HepG2 (cell line): ENCODE data around the gene CAPN11. TPM values are rescaled to one million over a fixed set of nuclear protein-coding genes. Genes with fewer than 3 reads are reported as not detected.
A peak's percentile ranks its signal among the peaks of the same experiment; 100 is the strongest.

ENCODE experiments used
- ELF1 ChIP-seq: sonication (generic); formaldehyde crosslinking; IDR thresholded peaks from 2 replicates; pipeline ENCODE4 v1.4.0; 2020; ENCODE audit warnings: missing genetic modification reagents
- GMEB1 ChIP-seq: sonication (generic); formaldehyde crosslinking; IDR thresholded peaks from 2 replicates; pipeline ENCODE4 v1.5.1; 2020; ENCODE audit warnings: missing genetic modification reagents, mild to moderate bottlenecking, borderline replicate concordance
- GTF2F1 ChIP-seq: fragments of 150-350 bp; IDR thresholded peaks from 2 replicates; pipeline ENCODE4 v1.6.1; 2014; ENCODE audit warnings: low read length
- HNF1A ChIP-seq, 2 experiments: sonication (generic) in 1 of 2; formaldehyde crosslinking in 1 of 2; IDR thresholded peaks; 2 replicates each; pipeline versions ENCODE4 v1.4.0 to v1.6.1; 2016 to 2020; ENCODE audit warnings: borderline replicate concordance in 1 of 2, low read depth in 1 of 2, mild to moderate bottlenecking in 1 of 2, missing genetic modification reagents in 1 of 2
- HOXA9 ChIP-seq: sonication (generic); formaldehyde crosslinking; IDR thresholded peaks from 2 replicates; pipeline ENCODE4 v1.8.1; 2022; ENCODE audit warnings: missing genetic modification reagents, mild to moderate bottlenecking, moderate library complexity, borderline replicate concordance
- IKZF5 ChIP-seq: IDR thresholded peaks from 2 replicates; pipeline ENCODE4 v1.6.1; 2018; ENCODE audit warnings: missing genetic modification reagents, mild to moderate bottlenecking, missing compliant biosample characterization
- JUND ChIP-seq: sonication (generic); formaldehyde crosslinking; IDR thresholded peaks from 2 replicates; pipeline ENCODE4 v1.8.0; 2022; ENCODE audit warnings: mild to moderate bottlenecking, missing genetic modification reagents
- KMT2B ChIP-seq: IDR thresholded peaks from 2 replicates; pipeline ENCODE4 v1.6.1; 2016; ENCODE audit warnings: missing genetic modification reagents, missing compliant biosample characterization
- MEF2D ChIP-seq: sonication (generic); formaldehyde crosslinking; IDR thresholded peaks from 2 replicates; pipeline ENCODE4 v1.5.1; 2020; ENCODE audit warnings: mild to moderate bottlenecking, missing genetic modification reagents
- NFE2L2 ChIP-seq: fragments of 150-350 bp; IDR thresholded peaks from 2 replicates; pipeline ENCODE4 v1.6.1; 2014; ENCODE audit warnings: low read length
- NONO ChIP-seq, 2 experiments: fragments of 450-650 bp in 1 of 2; sonication (generic) in 1 of 2; formaldehyde crosslinking in 1 of 2; IDR thresholded peaks in 1 of 2; conservative IDR thresholded peaks in 1 of 2; 2 replicates each; pipeline versions ENCODE4 v1.6.1 to v1.8.0; 2017 to 2022; ENCODE audit warnings: mild to moderate bottlenecking in 1 of 2, missing genetic modification reagents in 1 of 2, moderate library complexity in 1 of 2
- RBM39 ChIP-seq: fragments of 200-400 bp; formaldehyde crosslinking; IDR thresholded peaks from one replicate; pipeline ENCODE4 v1.6.1; 2018; ENCODE audit warnings: antibody characterized with exemption, mild to moderate bottlenecking, low read depth, low read length; ENCODE audit not compliant: poor library complexity, severe bottlenecking
- SRSF9 ChIP-seq: fragments of 200-400 bp; formaldehyde crosslinking; IDR thresholded peaks from 2 replicates; pipeline ENCODE4 v1.6.1; 2018; ENCODE audit warnings: borderline replicate concordance, mild to moderate bottlenecking, low read depth, low read length; ENCODE audit not compliant: insufficient read depth, poor library complexity, severe bottlenecking
- THYN1 ChIP-seq: sonication (generic); formaldehyde crosslinking; IDR thresholded peaks from 2 replicates; pipeline ENCODE4 v1.8.1; 2023; ENCODE audit warnings: low read depth, mild to moderate bottlenecking, moderate library complexity, missing genetic modification reagents, borderline replicate concordance
- ZFP36 ChIP-seq: fragments of 150-350 bp; IDR thresholded peaks from 2 replicates; pipeline ENCODE4 v1.6.1; 2018; ENCODE audit warnings: borderline replicate concordance, low read length, low read depth; ENCODE audit not compliant: partially characterized antibody
- ZNF18 ChIP-seq: sonication (generic); formaldehyde crosslinking; IDR thresholded peaks from 2 replicates; pipeline ENCODE4 v1.8.0; 2022; ENCODE audit warnings: mild to moderate bottlenecking, missing genetic modification reagents; ENCODE audit not compliant: insufficient replicate concordance
- ZNF737 ChIP-seq: sonication (generic); formaldehyde crosslinking; IDR thresholded peaks from 2 replicates; pipeline ENCODE4 v1.5.0; 2020; ENCODE audit warnings: missing genetic modification reagents, mild to moderate bottlenecking, borderline replicate concordance
- ZNF781 ChIP-seq: sonication (generic); formaldehyde crosslinking; IDR thresholded peaks from 2 replicates; pipeline ENCODE4 v1.5.1; 2020; ENCODE audit warnings: borderline replicate concordance, mild to moderate bottlenecking, missing genetic modification reagents; ENCODE audit errors: not compliant biosample characterization
- ZNF816 ChIP-seq: sonication (generic); formaldehyde crosslinking; IDR thresholded peaks from 2 replicates; pipeline ENCODE4 v1.8.0; 2022; ENCODE audit warnings: missing genetic modification reagents, mild to moderate bottlenecking, borderline replicate concordance
- polyA plus RNA-seq, 8 experiments: library from polyadenylated mRNA; depleted of rRNA in 3 of 8; stranded (reverse) in 7 of 8; unstranded in 1 of 8; fragments of >200 nt; fragmentation: Illumina TruSeq in 4 of 8; extraction: Trizol in 4 of 8; gene quantifications; 2 replicates each; pipeline versions ENCODE4 v1.2.1 to v1.2.3, GENCODE V29; 2011 to 2016; ENCODE audit warnings: low read depth in 4 of 8, missing spikeins in 1 of 8, mixed read lengths in 1 of 8; ENCODE audit not compliant: insufficient read depth in 1 of 8
- total RNA-seq, 5 experiments: library from RNA; depleted of rRNA; stranded (reverse); fragments of >200 nt; fragmentation: Illumina TruSeq; extraction: Trizol; gene quantifications; 2 replicates each; pipeline ENCODE4 v1.2.3, GENCODE V29; 2016; ENCODE audit warnings: low read depth in 1 of 5

CAPN11 gene
- total and polyA plus RNA-seq, 2 of the 13 experiments (the other 11 are each of a cell fraction or from before 2014, with no cell fraction given): 0.07 to 0.11 TPM

DNA sequence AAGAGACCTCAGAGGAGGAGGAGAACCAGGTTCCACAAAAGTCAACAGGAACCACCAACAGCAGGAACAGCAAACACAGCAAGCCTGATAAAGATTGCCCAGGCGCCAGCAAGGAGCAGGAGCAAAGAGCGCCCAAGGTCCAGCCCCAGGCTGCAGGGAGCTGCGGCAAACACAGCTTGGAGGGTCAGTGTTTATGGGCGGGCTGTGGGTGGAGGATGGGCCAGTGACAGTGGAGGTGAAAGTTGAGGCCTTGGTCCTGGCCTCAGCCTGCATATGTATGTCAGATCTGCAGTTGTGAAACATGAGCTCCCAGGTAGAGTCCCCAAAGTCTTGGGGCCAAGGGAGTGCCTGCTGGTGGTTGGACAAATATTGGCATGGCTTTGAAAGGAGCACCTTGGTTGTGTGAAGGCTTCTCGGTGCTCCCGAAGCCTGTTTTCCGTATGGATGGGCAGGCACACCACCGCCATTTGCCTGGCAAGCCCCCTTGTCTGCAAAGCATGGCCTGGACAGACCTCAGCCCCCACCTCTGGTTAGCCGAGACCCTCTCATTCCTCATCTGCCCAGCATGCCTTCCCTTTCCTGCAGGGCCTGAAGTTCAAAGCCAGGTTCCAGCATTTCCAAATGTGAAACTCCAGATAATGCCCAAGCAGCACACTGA is 2.0 kb upstream of the CAPN11 start (continued):
- TF ChIP-seq SRSF9 (no peak), NONO (IDR thresholded peaks at IDR 0.05) (no peak), NONO (CRISPR knock-in tag; conservative IDR thresholded peaks at IDR 0.05) (peak; percentile 96), JUND (CRISPR knock-in tag) (no peak; the same call in 1 of the 2 replicates), ZNF18 (CRISPR knock-in tag) (peak; percentile 43), ELF1 (CRISPR knock-in tag) (peak; percentile 47; the same call in 1 of the 2 replicates), THYN1 (CRISPR knock-in tag) (no peak), GTF2F1 (no peak), ZNF737 (CRISPR knock-in tag) (no peak), NFE2L2 (no peak; the same call in 1 of the 2 replicates), MEF2D (CRISPR knock-in tag) (peak; percentile 89), HNF1A (IDR thresholded peaks at IDR 0.05; ENCODE audit: low read depth) (no peak), HNF1A (CRISPR knock-in tag; IDR thresholded peaks at IDR 0.05; ENCODE audit: borderline replicate concordance) (peak; percentile 82; the same call in 1 of the 2 replicates), HOXA9 (no peak), GMEB1 (CRISPR knock-in tag) (peak; percentile 71; the same call in 1 of the 2 replicates), ZFP36 (no peak), ZNF781 (no peak), KMT2B (CRISPR knock-in tag) (no peak; the same call in 1 of the 2 replicates), ZNF816 (CRISPR knock-in tag) (no peak), IKZF5 (CRISPR knock-in tag) (peak; percentile 92), RBM39 (no peak)
